ENCODE results near the gene UBE4B. TPM values are rescaled to one million over a fixed set of nuclear protein-coding genes. Genes with fewer than 3 reads are reported as not detected.
A peak's percentile ranks its signal among the peaks of the same experiment; 100 is the strongest.

Gene UBE4B
- total and polyA plus RNA-seq, 2 of the 13 experiments (the other 11 are each of a cell fraction or from before 2014, with no cell fraction given), result 15.2 to 24.8 TPM

GRCh38 chr1:10188133-10188650, 155.4 kb downstream of the UBE4B start:
- Histone ChIP-seq H3K27me3 (ENCODE audit: control insufficient read depth in 1 of 2, insufficient read depth in 2 of 2, low read length in 2 of 2) (no peaks in the 10 kb centered on the region), H3K4me3 (replicated peaks in 1 of 3; ENCODE audit: insufficient read depth in 1 of 3, low read depth in 2 of 3, low read length in 3 of 3) (no peak overlapping the region), H3K27ac (ENCODE audit: extremely low read length, insufficient read depth, low read length) (no peak overlapping the region), H2AFZ (ENCODE audit: low read length) (no peak overlapping the region), H3K79me2 (ENCODE audit: insufficient read depth, low read length) (no peaks in the 10 kb centered on the region), H3K36me3 (replicated peaks in 1 of 2; ENCODE audit: control insufficient read depth in 1 of 2, insufficient read depth in 2 of 2, low read length in 2 of 2) (no peaks in the 10 kb centered on the region), H4K20me1 (ENCODE audit: insufficient read depth, low read length) (no peaks in the 10 kb centered on the region), H3K4me1 (ENCODE audit: insufficient read depth, low read length) (peaks cover 20% of the 10 kb centered on the region; the same call in 1 of the 2 replicates), H3K9ac (ENCODE audit: insufficient read depth, low read depth, low read length) (no peak overlapping the region), H3K4me2 (ENCODE audit: low read depth, low read length) (no peak overlapping the region), H3K9me3 (ENCODE audit: low read length) (no peaks in the 10 kb centered on the region)
- intact Hi-C loops (cut with micrococcal nuclease; ENCODE audit: unreplicated experiment) (no loop called here), in situ Hi-C loops (cut with HindIII; ENCODE audit: extremely low pct_ligation_motif_present, low pct_unique_long_range_greater_than_20kb) (no loop called here)
- ChIA-PET CTCF (ENCODE audit: low intra/inter-chr PET ratio, low total read pairs) (no interaction called here), POLR2A (no interaction called here)
- BruUV-seq (replicated peaks), result no TSS peak
- 93% methylated on average over 2 of the region's 2 CpGs for WGBS (ENCODE audit: low lambda C conversion rate)
- FAIRE-seq (no peak), DNase-seq (ENCODE audit: low spot score) (no peak), ATAC-seq (no peak)
- TF ChIP-seq SALL2 (CRISPR knock-in tag; IDR thresholded peaks at IDR 0.05) (no peak), KDM3A (CRISPR knock-in tag; IDR thresholded peaks at IDR 0.05; ENCODE audit: low read depth) (no peak), ZFP82 (CRISPR knock-in tag; IDR thresholded peaks at IDR 0.05; ENCODE audit: borderline replicate concordance) (no peak), ATM (IDR thresholded peaks at IDR 0.05; ENCODE audit: borderline replicate concordance) (no peak), SUZ12 (IDR thresholded peaks at IDR 0.05; ENCODE audit: low read depth, low read length) (no peak)
- TF ChIP-seq, protein P1, sequence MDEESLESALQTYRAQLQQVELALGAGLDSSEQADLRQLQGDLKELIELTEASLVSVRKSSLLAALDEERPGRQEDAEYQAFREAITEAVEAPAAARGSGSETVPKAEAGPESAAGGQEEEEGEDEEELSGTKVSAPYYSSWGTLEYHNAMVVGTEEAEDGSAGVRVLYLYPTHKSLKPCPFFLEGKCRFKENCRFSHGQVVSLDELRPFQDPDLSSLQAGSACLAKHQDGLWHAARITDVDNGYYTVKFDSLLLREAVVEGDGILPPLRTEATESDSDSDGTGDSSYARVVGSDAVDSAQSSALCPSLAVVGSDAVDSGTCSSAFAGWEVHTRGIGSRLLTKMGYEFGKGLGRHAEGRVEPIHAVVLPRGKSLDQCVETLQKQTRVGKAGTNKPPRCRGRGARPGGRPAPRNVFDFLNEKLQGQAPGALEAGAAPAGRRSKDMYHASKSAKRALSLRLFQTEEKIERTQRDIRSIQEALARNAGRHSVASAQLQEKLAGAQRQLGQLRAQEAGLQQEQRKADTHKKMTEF (CRISPR knock-in tag; IDR thresholded peaks at IDR 0.05), result no peak

DNA sequence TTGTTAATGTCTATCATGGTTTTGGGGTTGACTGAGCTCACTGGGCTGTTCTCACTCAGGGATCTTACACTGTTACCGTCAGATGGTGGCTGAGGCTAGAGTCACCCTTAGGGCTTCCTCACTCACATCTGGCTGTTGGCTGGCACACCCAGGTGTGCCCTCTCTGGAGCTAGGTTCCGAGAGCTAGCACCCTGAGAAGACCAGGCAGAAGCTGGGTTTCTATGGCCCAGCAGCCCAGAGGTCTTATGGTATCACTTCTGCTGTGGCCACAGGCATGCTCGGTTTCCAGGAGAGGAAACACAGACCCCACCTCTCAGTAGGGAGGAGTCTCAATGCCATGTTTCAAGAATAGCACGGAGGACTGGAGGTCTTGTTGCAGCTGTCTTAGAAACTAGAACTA, 156.9 kb downstream of the UBE4B start:
- CTCF ChIA-PET (ENCODE audit: low intra/inter-chr PET ratio, low total read pairs), result no interaction called here
- TF ChIP-seq ZNF282 (IDR thresholded peaks at IDR 0.05; ENCODE audit: partially characterized antibody) (no peak), ZNF160 (CRISPR knock-in tag; IDR thresholded peaks at IDR 0.05) (no peak), ZNF670 (CRISPR knock-in tag; IDR thresholded peaks at IDR 0.05; ENCODE audit: borderline replicate concordance) (no peak), ATF1 (CRISPR knock-in tag; IDR thresholded peaks at IDR 0.05) (no peak)
- intact Hi-C loops (cut with micrococcal nuclease; ENCODE audit: unreplicated experiment) (no loop called here), in situ Hi-C loops (cut with HindIII; ENCODE audit: extremely low pct_ligation_motif_present, low pct_unique_long_range_greater_than_20kb) (no loop called here)
- POLR2A ChIA-PET, result no interaction called here
- Histone ChIP-seq H3K27me3 (ENCODE audit: control insufficient read depth in 1 of 2, insufficient read depth in 2 of 2, low read length in 2 of 2) (no peaks in the 10 kb centered on the region), H3K4me1 (ENCODE audit: insufficient read depth, low read length) (peaks cover 29% of the 10 kb centered on the region), H4K20me1 (ENCODE audit: insufficient read depth, low read length) (no peaks in the 10 kb centered on the region), H3K4me3 (replicated peaks in 1 of 3; ENCODE audit: insufficient read depth in 1 of 3, low read depth in 2 of 3, low read length in 3 of 3) (no peak overlapping the region), H3K36me3 (replicated peaks in 1 of 2; ENCODE audit: control insufficient read depth in 1 of 2, insufficient read depth in 2 of 2, low read length in 2 of 2) (no peaks in the 10 kb centered on the region), H3K9ac (ENCODE audit: insufficient read depth, low read depth, low read length) (no peak overlapping the region), H2AFZ (ENCODE audit: low read length) (no peak overlapping the region), H3K79me2 (ENCODE audit: insufficient read depth, low read length) (no peaks in the 10 kb centered on the region), H3K4me2 (ENCODE audit: low read depth, low read length) (peak overlapping the region; percentile 18; the same call in 1 of the 2 replicates), H3K9me3 (ENCODE audit: low read length) (no peaks in the 10 kb centered on the region), H3K27ac (ENCODE audit: extremely low read length, insufficient read depth, low read length) (no peak overlapping the region)
- BruUV-seq (replicated peaks), result no TSS peak
- ATAC-seq (no peak), FAIRE-seq (no peak), DNase-seq (ENCODE audit: low spot score) (no peak)
- WGBS (ENCODE audit: low lambda C conversion rate), result 47% methylated on average over 3 of the region's 4 CpGs

Data from HepG2 (cell line).